BJ (cell line): ENCODE results near the gene KDM3B. TPM values are rescaled to one million over a fixed set of nuclear protein-coding genes. Genes with fewer than 3 reads are reported as not detected.

ENCODE experiments used
- CTCF ChIA-PET: fragments of 350-600 bp; formaldehyde crosslinking; extraction: SDS; loops from one replicate; lab custom pipeline; 2021; ENCODE audit warnings: antibody characterized with exemption, inconsistent platforms; lab: Yijun Ruan, JAX
- POLR2A ChIA-PET: fragments of 300-600 bp; sonication (Branson Sonifier 250); formaldehyde crosslinking; extraction: SDS; loops from one replicate; lab custom pipeline; 2021; ENCODE audit warnings: antibody characterized with exemption; lab: Charles Lee
- DNase-seq: peaks from one replicate; pipeline ENCODE4 v3.0.0-alpha.2; 2011; ENCODE audit warnings: low read depth
- H3K27me3 ChIP-seq: 2 replicates; pipeline ENCODE4 v1.6.0; 2011; ENCODE audit warnings: low read length; ENCODE audit not compliant: control insufficient read depth, insufficient read depth
- H3K36me3 ChIP-seq: 2 replicates; pipeline ENCODE4 v1.5.1; 2011; ENCODE audit warnings: low read length; ENCODE audit not compliant: control insufficient read depth, insufficient read depth
- H3K4me3 ChIP-seq: 2 replicates; pipeline ENCODE4 v1.5.1; 2011; ENCODE audit warnings: low read depth, mild to moderate bottlenecking, control low read depth, low read length
- CTCF ChIP-seq: IDR thresholded peaks from 2 replicates; pipeline ENCODE4 v1.5.1; 2011; ENCODE audit warnings: low read depth, mild to moderate bottlenecking, control low read depth, inconsistent platforms, low read length, moderate library complexity; ENCODE audit not compliant: insufficient read depth
- polyA plus RNA-seq: library from polyadenylated mRNA; depleted of rRNA; stranded (reverse); fragments of >200 nt; gene quantifications from 2 replicates; pipeline ENCODE4 v1.2.3, GENCODE V29; 2011

KDM3B gene
- polyA plus RNA-seq, 1 experiment, result 20.4 TPM

- ChIA-PET CTCF (interaction anchor here (1.8 to 11.1 kb wide), 2 partner anchors 9 to 85 kb away, joined by 7 to 101 read pairs; partner anchors contain the start of gene ETF1), POLR2A (no interaction called here)
- no peak for DNase-seq
- TF ChIP-seq CTCF, result no peak
- no peaks in the 10 kb centered on the region for H3K27me3 ChIP-seq
- no peak overlapping the region for H3K4me3 ChIP-seq
- no peaks in the 10 kb centered on the region for H3K36me3 ChIP-seq
These were observed 106.4 kb downstream of the KDM3B start for GRCh38 chr5:138458856-138459255.

- POLR2A ChIA-PET, result no interaction called here
- TF ChIP-seq CTCF, result no peak
- Histone ChIP-seq H3K36me3 (no peaks in the 10 kb centered on the region), H3K27me3 (no peaks in the 10 kb centered on the region), H3K4me3 (no peak overlapping the region)
- CTCF ChIA-PET, result interaction anchor here (1.8 to 11.1 kb wide), 2 partner anchors 10 to 84 kb away, joined by 7 to 101 read pairs; partner anchors contain the start of gene ETF1
- no peak for DNase-seq
These were observed 106.9 kb downstream of the KDM3B start for GRCh38 chr5:138459311-138459933.

GRCh38 chr5:138460032-138460693, 107.7 kb downstream of the KDM3B start:
- DNase-seq, result no peak
- TF ChIP-seq CTCF, result no peak
- Histone ChIP-seq H3K36me3 (no peaks in the 10 kb centered on the region), H3K27me3 (no peaks in the 10 kb centered on the region), H3K4me3 (no peak overlapping the region)
- ChIA-PET POLR2A (no interaction called here), CTCF (interaction anchor here (1.2 to 11.1 kb wide), 4 partner anchors 10 to 83 kb away, joined by 3 to 101 read pairs (median 53); partner anchors contain the start of gene ETF1)

- DNase-seq, result no peak
- Histone ChIP-seq H3K4me3 (no peak overlapping the region), H3K36me3 (no peaks in the 10 kb centered on the region), H3K27me3 (no peaks in the 10 kb centered on the region)
- CTCF ChIA-PET, result interaction anchor here (0.6 to 11.1 kb wide), 6 partner anchors 12 to 241 kb away, joined by 3 to 101 read pairs (median 15); no protein-coding TSS in a partner anchor
- POLR2A ChIA-PET, result interaction anchor here (0.5 to 0.6 kb wide), 2 partner anchors 78 to 118 kb away, joined by 5 read pairs; no protein-coding TSS in a partner anchor
- TF ChIP-seq CTCF, result no peak
These were observed 109.0 kb downstream of the KDM3B start for GRCh38 chr5:138461343-138462125.
